GM12892 (cell line): ENCODE measurements around the gene ARHGDIG.

Source experiments
- POLR2A ChIP-seq: IDR thresholded peaks from 2 replicates; pipeline ENCODE4 v1.6.1; 2011; ENCODE audit warnings: low read depth, low read length, control low read depth
- POLR2AphosphoS5 ChIP-seq: IDR thresholded peaks from 2 replicates; pipeline ENCODE4 v1.6.1; 2011; ENCODE audit warnings: low read depth, low read length, control low read depth

DNA sequence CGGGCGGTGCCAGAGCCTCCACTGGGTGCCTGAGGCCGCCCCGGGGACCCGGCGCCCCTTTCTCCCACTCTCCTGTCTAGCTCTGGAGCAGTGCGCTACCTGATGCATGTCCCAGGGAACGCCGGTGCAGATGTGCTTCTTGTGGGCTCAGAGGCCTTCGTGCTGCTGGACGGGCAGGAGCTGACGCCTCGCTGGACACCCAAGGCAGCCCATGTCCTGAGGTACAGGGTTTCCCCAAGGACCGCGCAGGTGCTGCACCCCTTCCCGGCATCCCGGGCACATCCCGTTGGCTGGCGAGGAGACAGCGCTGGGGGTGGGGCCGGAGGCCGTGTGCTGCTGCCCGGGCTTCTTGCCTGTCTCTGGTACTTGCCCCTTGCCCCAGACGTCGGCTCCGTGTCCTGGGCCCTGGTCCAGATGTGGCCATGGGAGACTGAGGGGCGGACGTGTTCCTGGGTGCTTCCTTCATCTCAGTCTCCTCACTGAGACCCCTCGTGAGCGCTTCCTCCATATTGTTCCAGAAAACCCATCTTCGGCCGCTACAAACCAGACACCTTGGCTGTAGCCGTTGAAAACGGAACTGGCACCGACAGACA lies 17.1 kb upstream of the ARHGDIG start:
- TF ChIP-seq POLR2AphosphoS5 (no peak), POLR2A (no peak)
